ENCODE results near the gene PTPN11.

The PTPN11 gene

GRCh38 chr12:112555621-112556233, 137.0 kb downstream of the PTPN11 start:
- no peak for DNase-seq

- no peak for DNase-seq
Observed at GRCh38 chr12:112557951-112558630, 139.3 kb downstream of the PTPN11 start.

All from hematopoietic multipotent progenitor cell treated with erythropoietin and hydrocortisone succinate and interleukin-3 and kit ligand, for 6 days (in vitro differentiated cells).